Lung (tissue), 14 donors: ENCODE measurements around the gene GOLGA6L9. TPM values are rescaled to one million over a fixed set of nuclear protein-coding genes. Genes with fewer than 3 reads are reported as not detected.
"Not testable (repeated sequence)": the region's sequence is repeated elsewhere in the genome, so short reads cannot be mapped to it uniquely, and the experiment has no call there.

Experiments used
- ATAC-seq: fragments of 200-7000 bp; cut with Tn5 transposase; one replicate; pipeline ENCODE4 v1.9.1; 2020; ENCODE audit warnings: moderate number of reproducible peaks; ENCODE audit not compliant: insufficient read depth, low FRiP score
- DNase-seq, 3 donors: peaks; one replicate each; pipeline ENCODE4 v3.0.0-alpha.2; 2013 to 2017
- H3K27ac ChIP-seq, 2 donors: one replicate each; pipeline ENCODE4 v1.5.1; 2013; ENCODE audit warnings: mild to moderate bottlenecking in 2 of 2, moderate library complexity in 2 of 2, control low read depth in 1 of 2, inconsistent platforms in 1 of 2, low read depth in 1 of 2, low read length in 1 of 2
- H3K27me3 ChIP-seq, 3 donors: one replicate each; pipeline ENCODE4 v1.5.1; 2013; ENCODE audit warnings: low read length in 2 of 3; ENCODE audit not compliant: control insufficient read depth in 3 of 3, insufficient read depth in 3 of 3
- H3K36me3 ChIP-seq, 4 donors: one replicate each; pipeline ENCODE4 v1.5.1; 2013; ENCODE audit warnings: low read length in 4 of 4, mild to moderate bottlenecking in 1 of 4, moderate library complexity in 1 of 4; ENCODE audit not compliant: control insufficient read depth in 4 of 4, insufficient read depth in 4 of 4
- H3K4me1 ChIP-seq, 5 donors: one replicate each; pipeline ENCODE4 v1.5.1; 2013; ENCODE audit warnings: low read length in 5 of 5, mild to moderate bottlenecking in 2 of 5, moderate library complexity in 1 of 5; ENCODE audit not compliant: control insufficient read depth in 5 of 5, insufficient read depth in 5 of 5
- H3K4me3 ChIP-seq: one replicate; pipeline ENCODE4 v1.5.1; 2013; ENCODE audit warnings: mild to moderate bottlenecking, control low read depth, moderate library complexity
- H3K9ac ChIP-seq, 2 donors: one replicate each; pipeline ENCODE4 v1.5.1; 2013; ENCODE audit warnings: low read length in 2 of 2, control low read depth in 1 of 2; ENCODE audit not compliant: insufficient read depth in 1 of 2
- H3K9me3 ChIP-seq, 4 donors: one replicate each; pipeline ENCODE4 v1.5.1; 2013; ENCODE audit warnings: low read length in 3 of 4, mild to moderate bottlenecking in 1 of 4, moderate library complexity in 1 of 4; ENCODE audit not compliant: control insufficient read depth in 4 of 4, insufficient read depth in 3 of 4
- WGBS, 2 donors: extraction: QIAGEN DNeasy Blood & Tissue Kit; methylation state at CpG; one replicate each; pipeline ENCODE4 v1.1.7; 2013; 5-methylcytosine and 5-hydroxymethylcytosine counted together
- long read RNA-seq, 5 donors: transcript quantifications; one replicate each; lab custom pipeline, GENCODE V29; 2026
- polyA plus RNA-seq, 2 donors: library from polyadenylated mRNA; stranded (reverse); fragments of 200-250 nt; gene quantifications; one replicate each; pipeline ENCODE4 v1.2.1, GENCODE V29; 2013
- total RNA-seq, 2 donors: library from RNA; depleted of rRNA in 1 of 2; stranded (reverse); fragments of >200 nt in 1 of 2; gene quantifications; one replicate each; pipeline ENCODE4 v1.2.1, GENCODE V29; 2014 to 2021
- donor health status: Bipolar disorder and iron deficiency.
- donor health status: healthy.
- donor health status: DM: yes; HTN: yes; CAD: no.

GOLGA6L9 gene, protein sequence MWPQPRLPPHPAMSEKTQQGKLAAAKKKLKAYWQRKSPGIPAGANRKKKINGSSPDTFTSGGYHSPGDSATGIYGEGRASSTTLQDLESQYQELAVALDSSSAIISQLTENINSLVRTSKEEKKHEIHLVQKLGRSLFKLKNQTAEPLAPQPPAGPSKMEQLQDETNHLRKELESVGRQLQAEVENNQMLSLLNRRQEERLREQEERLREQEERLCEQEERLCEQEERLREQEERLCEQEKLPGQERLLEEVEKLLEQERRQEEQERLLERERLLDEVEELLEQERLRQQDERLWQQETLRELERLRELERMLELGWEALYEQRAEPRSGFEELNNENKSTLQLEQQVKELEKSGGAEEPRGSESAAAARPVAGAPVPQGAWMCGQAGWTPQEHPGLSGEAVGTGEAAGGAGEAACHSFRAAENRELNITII
- total RNA-seq: 10 to 100 TPM in 1 of 2 donors, 1 to 10 TPM in 1; 4.1 to 13.7 TPM
- polyA plus RNA-seq: 10 to 100 TPM in 1 of 2 donors, 1 to 10 TPM in 1; 1.5 to 12.2 TPM
- long read RNA-seq, donor 1: 0 reads
- long read RNA-seq, donor 2, full-length matches to known transcripts: 1 of 1 reads
- long read RNA-seq, donor 2, partial matches to known transcripts: 0 of 1 reads
- long read RNA-seq, donor 2, other reads (novel, unspliced or antisense): 0 of 1 reads
- long read RNA-seq, donor 3: 0 reads
- long read RNA-seq, donor 4: 0 reads
- long read RNA-seq, donor 5: 0 reads

DNA sequence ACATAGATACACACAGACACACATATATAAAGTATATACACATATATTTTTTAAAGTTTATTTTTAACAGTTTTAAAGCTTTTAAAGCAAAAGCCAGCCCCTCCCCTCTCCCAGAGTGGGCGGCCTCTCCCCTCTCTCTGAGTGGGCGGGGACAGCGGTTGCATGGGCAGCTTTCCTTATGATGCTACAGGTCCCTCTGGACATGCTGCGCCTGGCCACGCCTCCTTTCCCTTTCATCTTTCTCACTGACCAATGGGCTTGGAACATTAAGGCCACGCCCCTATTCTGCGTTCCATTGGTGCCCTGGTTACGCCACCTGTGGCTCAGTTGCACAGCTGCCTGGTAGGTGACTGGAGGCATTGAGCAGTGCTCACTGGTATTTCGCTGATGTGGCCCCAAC lies at the start of gene GOLGA6L9:
TSS of gene GOLGA6L9 (plus strand) at position 124 of the 400 bp plus-strand sequence. CDS start at position 388, 264 bp downstream.
- H3K9ac ChIP-seq, H3K9me3 ChIP-seq, H3K36me3 ChIP-seq, ATAC-seq, DNase-seq, H3K27me3 ChIP-seq, H3K4me3 ChIP-seq, H3K4me1 ChIP-seq, H3K27ac ChIP-seq: not testable (repeated sequence)
- WGBS, 2 donors: 91 to 99% methylated on average over 8 of the region's 9 CpGs

DNA sequence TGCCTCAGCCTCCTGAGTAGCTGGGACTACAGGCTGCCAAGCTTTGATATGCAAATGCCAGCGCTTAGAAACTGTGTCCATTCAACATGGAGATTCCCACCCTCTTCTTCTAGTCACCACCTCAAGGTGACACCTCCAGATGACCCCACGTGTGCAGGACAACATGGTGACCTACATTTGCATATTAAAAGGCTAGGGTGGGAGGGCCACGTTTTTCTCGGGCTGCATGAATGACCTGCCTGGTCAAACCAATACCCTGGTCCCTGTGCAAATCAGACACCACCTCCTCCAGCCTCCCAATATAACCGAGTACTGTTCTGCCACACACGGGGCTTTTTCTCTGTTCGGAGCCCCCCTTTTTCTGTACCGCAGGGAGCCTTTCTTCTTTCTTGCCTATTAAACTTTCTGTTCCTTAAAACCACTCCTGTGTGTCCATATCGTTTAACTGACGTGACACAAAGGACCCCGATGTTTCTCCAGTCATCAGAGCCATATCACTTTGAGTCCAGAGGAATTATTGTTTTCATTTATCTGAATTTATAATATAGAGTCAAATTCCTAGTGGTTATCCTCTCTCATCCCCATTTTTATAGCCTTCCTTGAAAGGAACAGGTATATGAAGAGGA lies 48.2 kb upstream of the GOLGA6L9 start:
- H3K4me1 ChIP-seq, H3K9ac ChIP-seq, H3K27me3 ChIP-seq, H3K27ac ChIP-seq, DNase-seq, H3K36me3 ChIP-seq, ATAC-seq, H3K4me3 ChIP-seq, H3K9me3 ChIP-seq: not testable (repeated sequence)
- 82 to 86% methylated on average over 10 to 11 of the region's 11 CpGs for WGBS, 2 donors

GRCh38 chr15:82387209-82387608 lies 42.4 kb upstream of the GOLGA6L9 start:
- DNase-seq, H3K9me3 ChIP-seq, ATAC-seq, H3K9ac ChIP-seq, H3K4me3 ChIP-seq, H3K36me3 ChIP-seq, H3K27me3 ChIP-seq, H3K4me1 ChIP-seq, H3K27ac ChIP-seq: not testable (repeated sequence)

GRCh38 chr15:82390152-82390551 lies 39.5 kb upstream of the GOLGA6L9 start:
- not testable (repeated sequence) for H3K4me1 ChIP-seq, H3K4me3 ChIP-seq, H3K36me3 ChIP-seq, H3K9ac ChIP-seq, ATAC-seq, H3K27ac ChIP-seq, DNase-seq, H3K9me3 ChIP-seq, H3K27me3 ChIP-seq
- 84 to 91% methylated on average over 3 of the region's 3 CpGs for WGBS, 2 donors

GRCh38 chr15:82392077-82392476 lies 37.5 kb upstream of the GOLGA6L9 start:
- not testable (repeated sequence) for H3K36me3 ChIP-seq, H3K27me3 ChIP-seq, H3K9me3 ChIP-seq, ATAC-seq, H3K27ac ChIP-seq, H3K9ac ChIP-seq, DNase-seq, H3K4me1 ChIP-seq, H3K4me3 ChIP-seq
- WGBS, 2 donors: 97 to 100% methylated on average over 1 of the region's 1 CpG
